ENCODE data around the gene TCAP. TPM values are rescaled to one million over a fixed set of nuclear protein-coding genes. Genes with fewer than 3 reads are reported as not detected.

The TCAP gene
- total RNA-seq, 1 donor from 2014 or later = 0.98 TPM

DNA sequence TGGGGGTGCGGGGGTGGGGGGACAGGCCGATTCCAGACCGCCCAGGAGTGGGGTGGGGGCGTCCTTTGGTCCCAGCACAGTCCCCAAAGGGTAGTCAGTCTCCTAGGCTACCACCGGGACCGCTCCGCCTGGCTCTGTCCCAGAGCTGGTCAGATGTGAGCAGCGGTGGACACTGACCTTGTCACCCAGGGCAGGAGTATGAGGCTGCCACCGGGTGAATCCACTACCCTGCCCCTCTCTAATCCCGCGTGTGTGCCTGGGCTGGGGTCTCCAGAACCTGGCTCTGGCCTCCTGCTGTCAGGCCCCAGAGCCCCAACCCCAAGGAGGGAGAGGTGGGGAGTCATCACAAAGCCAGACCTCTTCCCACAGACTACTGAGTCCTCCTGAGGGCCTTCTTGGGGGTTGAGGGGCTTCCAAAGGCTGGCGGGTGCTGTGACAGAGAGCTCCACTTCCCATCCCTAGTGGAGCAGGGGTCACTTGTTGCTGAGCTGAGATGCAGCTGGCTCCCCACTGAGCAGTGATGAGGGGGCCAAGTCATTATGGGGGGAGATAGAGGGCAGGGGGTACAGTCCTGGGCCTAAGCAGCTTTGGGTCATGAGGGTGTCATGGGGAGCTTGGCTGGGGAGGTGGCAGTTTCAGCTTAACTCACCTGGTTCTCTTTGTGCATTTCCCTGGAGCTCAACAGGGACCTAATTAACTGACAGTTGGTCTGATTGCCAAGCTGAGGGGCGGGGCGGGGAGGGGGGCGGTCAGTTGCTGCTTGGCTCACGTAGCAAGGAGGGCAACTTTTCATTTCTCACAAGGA lies 37.2 kb upstream of the TCAP start:
- no peak overlapping the region for H3K4me2 ChIP-seq (ENCODE audit: low read length)
- FAIRE-seq (no peak), DNase-seq (ENCODE audit: low read depth) (no peak)
- no peaks in the 10 kb centered on the region for H4K20me1 ChIP-seq (ENCODE audit: insufficient read depth, low read length)
- H3K4me1 ChIP-seq (ENCODE audit: insufficient read depth, low read length) = peaks cover 5% of the 10 kb centered on the region
- no peak overlapping the region for H3K27ac ChIP-seq (ENCODE audit: low read depth, low read length)
- H3K9me3 ChIP-seq (ENCODE audit: insufficient read depth, low read depth, low read length) = no peaks in the 10 kb centered on the region
- H3K27me3 ChIP-seq (ENCODE audit: insufficient read depth, low read length) = peaks cover 61% of the 10 kb centered on the region
- H3K79me2 ChIP-seq (ENCODE audit: insufficient read depth, low read length) = no peaks in the 10 kb centered on the region
- Mint-ChIP-seq H3K4me1 (ENCODE audit: low read depth, unreplicated experiment) (peaks cover 2% of the 10 kb centered on the region), H3K27ac (ENCODE audit: unreplicated experiment) (no peak overlapping the region), H3K4me3 (ENCODE audit: unreplicated experiment) (no peak overlapping the region), H3K9me3 (ENCODE audit: unreplicated experiment) (no peaks in the 10 kb centered on the region), H3K36me3 (ENCODE audit: low read depth, unreplicated experiment) (no peaks in the 10 kb centered on the region), H3K27me3 (ENCODE audit: low read depth, unreplicated experiment) (peaks cover 67% of the 10 kb centered on the region)
- H3K9ac ChIP-seq (ENCODE audit: low read length) = no peak overlapping the region
- TF ChIP-seq, protein P1, sequence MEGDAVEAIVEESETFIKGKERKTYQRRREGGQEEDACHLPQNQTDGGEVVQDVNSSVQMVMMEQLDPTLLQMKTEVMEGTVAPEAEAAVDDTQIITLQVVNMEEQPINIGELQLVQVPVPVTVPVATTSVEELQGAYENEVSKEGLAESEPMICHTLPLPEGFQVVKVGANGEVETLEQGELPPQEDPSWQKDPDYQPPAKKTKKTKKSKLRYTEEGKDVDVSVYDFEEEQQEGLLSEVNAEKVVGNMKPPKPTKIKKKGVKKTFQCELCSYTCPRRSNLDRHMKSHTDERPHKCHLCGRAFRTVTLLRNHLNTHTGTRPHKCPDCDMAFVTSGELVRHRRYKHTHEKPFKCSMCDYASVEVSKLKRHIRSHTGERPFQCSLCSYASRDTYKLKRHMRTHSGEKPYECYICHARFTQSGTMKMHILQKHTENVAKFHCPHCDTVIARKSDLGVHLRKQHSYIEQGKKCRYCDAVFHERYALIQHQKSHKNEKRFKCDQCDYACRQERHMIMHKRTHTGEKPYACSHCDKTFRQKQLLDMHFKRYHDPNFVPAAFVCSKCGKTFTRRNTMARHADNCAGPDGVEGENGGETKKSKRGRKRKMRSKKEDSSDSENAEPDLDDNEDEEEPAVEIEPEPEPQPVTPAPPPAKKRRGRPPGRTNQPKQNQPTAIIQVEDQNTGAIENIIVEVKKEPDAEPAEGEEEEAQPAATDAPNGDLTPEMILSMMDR (IDR thresholded peaks at IDR 0.05; ENCODE audit: insufficient read depth, low read depth, low read length) = no peak
- no peaks in the 10 kb centered on the region for H3K36me3 ChIP-seq (ENCODE audit: insufficient read depth, low read length)
- H2AFZ ChIP-seq (ENCODE audit: low read depth, low read length) = no peak overlapping the region
- no peak overlapping the region for H3K4me3 ChIP-seq (ENCODE audit: insufficient read depth, low read depth, low read length)

GRCh38 chr17:39628655-39629493 lies 36.3 kb upstream of the TCAP start:
- no peaks in the 10 kb centered on the region for H3K79me2 ChIP-seq (ENCODE audit: insufficient read depth, low read length)
- H3K36me3 Mint-ChIP-seq (ENCODE audit: low read depth, unreplicated experiment) = no peaks in the 10 kb centered on the region
- peaks cover 2% of the 10 kb centered on the region for H3K4me1 Mint-ChIP-seq (ENCODE audit: low read depth, unreplicated experiment)
- H3K27ac Mint-ChIP-seq (ENCODE audit: unreplicated experiment) = no peak overlapping the region
- no peak overlapping the region for H3K9ac ChIP-seq (ENCODE audit: low read length)
- TF ChIP-seq EZH2 (IDR thresholded peaks at IDR 0.05; ENCODE audit: insufficient read depth, low read length) = no peak
- H3K9me3 Mint-ChIP-seq (ENCODE audit: unreplicated experiment) = no peaks in the 10 kb centered on the region
- H2AFZ ChIP-seq (ENCODE audit: low read depth, low read length) = no peak overlapping the region
- H3K27me3 ChIP-seq (ENCODE audit: insufficient read depth, low read length) = peaks cover 63% of the 10 kb centered on the region
- no peak overlapping the region for H3K4me2 ChIP-seq (ENCODE audit: low read length)
- H3K27me3 Mint-ChIP-seq (ENCODE audit: low read depth, unreplicated experiment) = peaks cover 64% of the 10 kb centered on the region
- no peaks in the 10 kb centered on the region for H3K36me3 ChIP-seq (ENCODE audit: insufficient read depth, low read length)
- H3K4me3 Mint-ChIP-seq (ENCODE audit: unreplicated experiment) = no peak overlapping the region
- FAIRE-seq (no peak), DNase-seq (ENCODE audit: low read depth) (no peak)
- no peaks in the 10 kb centered on the region for H3K9me3 ChIP-seq (ENCODE audit: insufficient read depth, low read depth, low read length)
- H4K20me1 ChIP-seq (ENCODE audit: insufficient read depth, low read length) = no peaks in the 10 kb centered on the region
- H3K27ac ChIP-seq (ENCODE audit: low read depth, low read length) = no peak overlapping the region
- peaks cover 5% of the 10 kb centered on the region for H3K4me1 ChIP-seq (ENCODE audit: insufficient read depth, low read length)
- H3K4me3 ChIP-seq (ENCODE audit: insufficient read depth, low read depth, low read length) = no peak overlapping the region

DNA sequence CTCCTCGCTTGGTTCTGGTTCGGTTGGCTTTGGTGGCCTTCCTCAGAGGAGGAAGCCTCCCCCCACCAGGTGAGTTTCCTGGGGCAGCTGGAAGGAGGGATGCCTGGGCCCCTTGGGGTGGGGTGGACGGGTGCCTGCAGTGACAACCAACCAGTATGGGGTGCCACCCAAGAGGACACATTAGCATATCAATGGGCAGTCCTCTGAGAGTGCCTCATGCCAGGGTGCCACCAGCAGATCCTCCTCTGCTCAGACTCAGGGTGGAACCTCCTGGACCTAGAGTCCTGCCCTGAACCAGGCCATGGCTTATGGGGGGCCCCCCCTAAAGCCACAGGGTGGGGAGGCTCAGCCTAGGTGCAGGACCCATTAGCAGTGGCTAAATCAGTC lies 35.7 kb upstream of the TCAP start:
- Histone ChIP-seq H3K79me2 (ENCODE audit: insufficient read depth, low read length) (no peaks in the 10 kb centered on the region), H3K9me3 (ENCODE audit: insufficient read depth, low read depth, low read length) (no peaks in the 10 kb centered on the region), H3K4me3 (ENCODE audit: insufficient read depth, low read depth, low read length) (no peak overlapping the region), H3K4me1 (ENCODE audit: insufficient read depth, low read length) (peaks cover 5% of the 10 kb centered on the region), H3K36me3 (ENCODE audit: insufficient read depth, low read length) (no peaks in the 10 kb centered on the region), H3K27me3 (ENCODE audit: insufficient read depth, low read length) (peaks cover 61% of the 10 kb centered on the region), H4K20me1 (ENCODE audit: insufficient read depth, low read length) (no peaks in the 10 kb centered on the region), H3K27ac (ENCODE audit: low read depth, low read length) (no peak overlapping the region), H3K9ac (ENCODE audit: low read length) (no peak overlapping the region), H3K4me2 (ENCODE audit: low read length) (no peak overlapping the region), H2AFZ (ENCODE audit: low read depth, low read length) (no peak overlapping the region)
- Mint-ChIP-seq H3K27me3 (ENCODE audit: low read depth, unreplicated experiment) (peaks cover 60% of the 10 kb centered on the region), H3K9me3 (ENCODE audit: unreplicated experiment) (no peaks in the 10 kb centered on the region), H3K4me1 (ENCODE audit: low read depth, unreplicated experiment) (peaks cover 2% of the 10 kb centered on the region), H3K4me3 (ENCODE audit: unreplicated experiment) (no peak overlapping the region), H3K27ac (ENCODE audit: unreplicated experiment) (no peak overlapping the region), H3K36me3 (ENCODE audit: low read depth, unreplicated experiment) (no peaks in the 10 kb centered on the region)
- FAIRE-seq = no peak
- no peak for DNase-seq (ENCODE audit: low read depth)
- TF ChIP-seq, protein P1 (IDR thresholded peaks at IDR 0.05; ENCODE audit: insufficient read depth, low read depth, low read length) = no peak
- TF ChIP-seq EZH2 (IDR thresholded peaks at IDR 0.05; ENCODE audit: insufficient read depth, low read length) = no peak

Data from astrocyte (in vitro differentiated cells and primary cell).